Heart left ventricle (tissue), 16 donors: ENCODE measurements around the gene RAD51. TPM values are rescaled to one million over a fixed set of nuclear protein-coding genes. Genes with fewer than 3 reads are reported as not detected.

ENCODE experiments used
- ATAC-seq, 4 donors: fragments of 200-7000 bp; cut with Tn5 transposase; one replicate each; pipeline ENCODE4 v1.9.1; 2020 to 2022; ENCODE audit warnings: moderate library complexity in 4 of 4, mild to moderate bottlenecking in 3 of 4, moderate number of reproducible peaks in 1 of 4
- DNase-seq, 5 donors: peaks; one replicate each; pipeline ENCODE4 v3.0.0-alpha.2; 2020
- H3K27ac ChIP-seq, 12 donors: fragments of 200-600 bp; sonication (generic) in 4 of 12; one replicate each; pipeline versions ENCODE4 v1.5.0 to v1.8.0; 2016 to 2022; ENCODE audit warnings: mild to moderate bottlenecking in 2 of 12
- H3K27me3 ChIP-seq, 9 donors: fragments of 200-600 bp; sonication (generic) in 2 of 9; one replicate each; pipeline versions ENCODE4 v1.5.1 to v1.8.0; 2016 to 2022; ENCODE audit warnings: mild to moderate bottlenecking in 3 of 9
- H3K36me3 ChIP-seq, 9 donors: fragments of 200-600 bp; sonication (generic) in 2 of 9; one replicate each; pipeline versions ENCODE4 v1.5.0 to v1.8.0; 2018 to 2022; ENCODE audit warnings: mild to moderate bottlenecking in 2 of 9
- H3K4me1 ChIP-seq, 12 donors: fragments of 200-600 bp; sonication (generic) in 4 of 12; one replicate each; pipeline versions ENCODE4 v1.5.0 to v1.8.0; 2016 to 2022; ENCODE audit warnings: mild to moderate bottlenecking in 3 of 12
- H3K4me3 ChIP-seq, 12 donors: fragments of 200-600 bp; sonication (generic) in 4 of 12; one replicate each; pipeline versions ENCODE4 v1.5.0 to v1.8.0; 2017 to 2022; ENCODE audit warnings: mild to moderate bottlenecking in 9 of 12, moderate library complexity in 4 of 12
- H3K9me3 ChIP-seq, 12 donors: fragments of 200-600 bp; sonication (generic) in 4 of 12; one replicate each; pipeline versions ENCODE4 v1.5.0 to v1.8.0; 2016 to 2022; ENCODE audit warnings: mild to moderate bottlenecking in 1 of 12
- POLR2A ChIP-seq, 2 donors: fragments of 450-650 bp; IDR thresholded peaks; one replicate each; pipeline ENCODE4 v1.6.1; 2017; ENCODE audit warnings: antibody characterized with exemption in 2 of 2, mild to moderate bottlenecking in 2 of 2, moderate library complexity in 2 of 2
- WGBS, 4 donors: extraction: QIAGEN DNeasy Blood & Tissue Kit in 2 of 4; methylation state at CpG; one replicate each; pipeline versions ENCODE4 v1.1.5 to v1.1.7; 2013 to 2018; 5-methylcytosine and 5-hydroxymethylcytosine counted together
- intact Hi-C, 10 donors: fragments of 100-400 bp; cut with DNase I; formaldehyde crosslinking; loops; one replicate each; pipeline versions ENCODE4 v1.11.1 to v1.14.2; 2022
- polyA plus RNA-seq, 2 donors: library from polyadenylated mRNA; stranded (reverse); fragments of 200-250 nt; gene quantifications; one replicate each; pipeline ENCODE4 v1.2.3, GENCODE V29; 2013
- total RNA-seq, 9 donors: library from RNA; depleted of rRNA in 2 of 9; stranded (reverse); fragments of >200 nt in 2 of 9; fragmentation: NEBNext Ultra II Directional in 3 of 9; extraction: Animal tissue kit (Norgen Biotek cat#: 25700) in 3 of 9; gene quantifications; one replicate each; pipeline versions ENCODE4 v1.1.0 to v1.2.4, GENCODE V29; 2016 to 2023
- TF ChIP-seq, protein P1 (sequence below), 12 donors: fragments of 200-600 bp; sonication (generic) in 4 of 12; IDR thresholded peaks; one replicate each; pipeline versions ENCODE4 v1.5.0 to v1.8.0; 2018 to 2022; ENCODE audit warnings: antibody characterized with exemption in 12 of 12, mild to moderate bottlenecking in 5 of 12
- donor health status: ischemic (EF 13 %, LVEDD 7.1; RV severe dilation, severe dysfunction).
- donor health status: healthy with polysubstance abuse.
- donor health status: DM: no; HTN: yes; CAD: no.
- donor health status: DM: no; HTN: no; CAD: no.
- donor health status: ischemic (EF 25% LVEDD 6.9; RV normal size, moderate dysfunction).
- donor health status: ischemic (EF 25% LVEDD 5.7; RV mildly dilated, moderate dysfunction).
- donor health status: healthy.
- donor health status: DM: yes; HTN: yes; CAD: no.
- donor health status: ischemic (EF 35%, LVEDD 5.7; RV mildly dilated, moderate dysfunction).
- donor health status: nonischemic (EF 11% LVEDD 7.7; RV severe dilation, severe dysfunction).
- donor health status: DM: yes; HTN: yes; CAD: no.
- donor health status: PGD.
- donor health status: ischemic (EF 29% LVEDD 5.4; RV normal size, mild dysfunction).
- donor health status: nonischemic (EF 23%, LVEDD 6.1; RV moderate dilation, normal function).

Gene RAD51
- total and polyA plus RNA-seq, 11 donors: 0.15 to 3.9 (median 0.56) TPM; not detected in 2

- Histone ChIP-seq H3K9me3 (no peaks in the 10 kb centered on the region), H3K27ac (peak overlapping the region; percentile 93 to 100 (median 99)), H3K4me1 (peaks cover 0 to 21% (median 14%) of the 10 kb centered on the region in 12 donors), H3K27me3 (no peaks in the 10 kb centered on the region), H3K36me3 (peaks cover 0 to 24% (median 9%) of the 10 kb centered on the region in 9 donors), H3K4me3 (peak overlapping the region; percentile 63 to 96 (median 84))
- WGBS, 4 donors: 33 to 39% (median 37%) methylated on average over 31 of the region's 31 CpGs
- intact Hi-C loops: loop anchor here in 5 of 10 donors (5.0 to 10.0 kb wide), 6 partner anchors 53 to 201 kb away; partner anchors contain the start of genes VPS18 (in 4 of the 5), RMDN3 (in 3 of the 5) and KNL1 (in 2 of the 5)
- ATAC-seq (no peak), DNase-seq (no peak)
- TF ChIP-seq, protein P1, sequence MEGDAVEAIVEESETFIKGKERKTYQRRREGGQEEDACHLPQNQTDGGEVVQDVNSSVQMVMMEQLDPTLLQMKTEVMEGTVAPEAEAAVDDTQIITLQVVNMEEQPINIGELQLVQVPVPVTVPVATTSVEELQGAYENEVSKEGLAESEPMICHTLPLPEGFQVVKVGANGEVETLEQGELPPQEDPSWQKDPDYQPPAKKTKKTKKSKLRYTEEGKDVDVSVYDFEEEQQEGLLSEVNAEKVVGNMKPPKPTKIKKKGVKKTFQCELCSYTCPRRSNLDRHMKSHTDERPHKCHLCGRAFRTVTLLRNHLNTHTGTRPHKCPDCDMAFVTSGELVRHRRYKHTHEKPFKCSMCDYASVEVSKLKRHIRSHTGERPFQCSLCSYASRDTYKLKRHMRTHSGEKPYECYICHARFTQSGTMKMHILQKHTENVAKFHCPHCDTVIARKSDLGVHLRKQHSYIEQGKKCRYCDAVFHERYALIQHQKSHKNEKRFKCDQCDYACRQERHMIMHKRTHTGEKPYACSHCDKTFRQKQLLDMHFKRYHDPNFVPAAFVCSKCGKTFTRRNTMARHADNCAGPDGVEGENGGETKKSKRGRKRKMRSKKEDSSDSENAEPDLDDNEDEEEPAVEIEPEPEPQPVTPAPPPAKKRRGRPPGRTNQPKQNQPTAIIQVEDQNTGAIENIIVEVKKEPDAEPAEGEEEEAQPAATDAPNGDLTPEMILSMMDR (IDR thresholded peaks at IDR 0.05): no peak
- TF ChIP-seq POLR2A (IDR thresholded peaks at IDR 0.05): no peak
Observed at GRCh38 chr15:40693904-40694687, 878 bp upstream of the RAD51 start.

DNA sequence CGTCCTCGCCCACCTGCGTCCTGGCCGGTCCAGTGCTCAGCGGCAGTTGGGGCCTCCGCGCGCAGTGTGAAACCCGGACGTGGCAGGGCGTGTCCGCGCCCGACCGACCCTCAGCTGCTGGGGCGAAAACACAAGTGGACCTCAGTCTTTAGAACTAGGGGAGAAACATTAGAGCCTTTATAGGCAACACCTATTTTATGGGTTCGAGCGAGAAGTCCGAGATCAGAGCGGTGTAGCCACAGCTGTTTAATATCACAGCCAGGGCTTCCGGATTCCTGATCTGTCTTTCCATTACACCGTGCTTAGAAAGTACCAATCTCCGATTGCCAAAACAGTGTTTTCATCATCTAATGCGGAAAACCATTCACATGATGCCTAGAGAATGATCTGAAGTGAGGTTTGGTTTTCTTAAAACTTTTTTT is 506 bp downstream of the RAD51 start:
- WGBS, 4 donors: 0 to 1% (median 1%) methylated on average over 14 to 24 of the region's 24 CpGs
- Histone ChIP-seq H3K4me3 (peak overlapping the region; percentile 63 to 96 (median 84)), H3K4me1 (peaks cover 0 to 21% (median 14%) of the 10 kb centered on the region in 12 donors), H3K27ac (peak overlapping the region in 4 of 12 donors; percentile 93 to 99 (median 96)), H3K9me3 (no peaks in the 10 kb centered on the region), H3K27me3 (no peaks in the 10 kb centered on the region), H3K36me3 (peaks cover 0 to 21% (median 9%) of the 10 kb centered on the region in 9 donors)
- no peak for TF ChIP-seq POLR2A (IDR thresholded peaks at IDR 0.05)
- TF ChIP-seq, protein P1 (IDR thresholded peaks at IDR 0.05): no peak
- ATAC-seq: peak in 1 of 4 donors; percentile 16
- no peak for DNase-seq
- intact Hi-C loops: loop anchor here in 5 of 10 donors (1.0 to 10.0 kb wide), 4 partner anchors 59 to 199 kb away; partner anchors contain the start of genes RMDN3 (in 3 of the 5), VPS18 (in 3 of the 5) and KNL1 (in 2 of the 5)

- H3K27me3 ChIP-seq: no peaks in the 10 kb centered on the region
- ATAC-seq: no peak
- intact Hi-C loops: loop anchor here in 4 of 10 donors (10.0 kb wide), 3 partner anchors 59 to 199 kb away; partner anchors contain the start of genes RMDN3 (in 3 of the 4), VPS18 (in 3 of the 4) and KNL1 (in 1 of the 4)
- DNase-seq: no peak
- peak overlapping the region in 1 of 12 donors; percentile 83 for H3K4me3 ChIP-seq
- H3K27ac ChIP-seq: no peak overlapping the region
- H3K4me1 ChIP-seq: peaks cover 0 to 21% (median 14%) of the 10 kb centered on the region in 12 donors
- WGBS, 4 donors: 84 to 87% (median 85%) methylated on average over 11 of the region's 11 CpGs
- TF ChIP-seq, protein P1 (IDR thresholded peaks at IDR 0.05): no peak
- TF ChIP-seq POLR2A (IDR thresholded peaks at IDR 0.05): no peak
- H3K9me3 ChIP-seq: no peaks in the 10 kb centered on the region
- H3K36me3 ChIP-seq: peaks cover 0 to 21% (median 9%) of the 10 kb centered on the region in 9 donors
Observed at GRCh38 chr15:40696228-40696627, 1.3 kb downstream of the RAD51 start.

- 95 to 100% (median 96%) methylated on average over 7 of the region's 7 CpGs for WGBS, 4 donors
- no peak overlapping the region for H3K4me3 ChIP-seq
- peaks cover 0 to 4% (median 0%) of the 10 kb centered on the region in 9 donors for H3K36me3 ChIP-seq
- no peak for DNase-seq
- no peak overlapping the region for H3K27ac ChIP-seq
- H3K9me3 ChIP-seq: no peaks in the 10 kb centered on the region
- TF ChIP-seq, protein P1 (IDR thresholded peaks at IDR 0.05): no peak
- no peak for TF ChIP-seq POLR2A (IDR thresholded peaks at IDR 0.05)
- no peak for ATAC-seq
- intact Hi-C loops: loop anchor here in 4 of 10 donors (10.0 kb wide), 3 partner anchors 57 to 197 kb away; partner anchors contain the start of genes RMDN3 (in 3 of the 4), VPS18 (in 3 of the 4) and KNL1 (in 1 of the 4)
- H3K4me1 ChIP-seq: peaks cover 0 to 21% (median 14%) of the 10 kb centered on the region in 12 donors
- H3K27me3 ChIP-seq: no peaks in the 10 kb centered on the region
Observed at GRCh38 chr15:40697916-40698315, 2.9 kb downstream of the RAD51 start.
